Peyer's patch (tissue), 4 donors: ENCODE results near the gene TRIM37. TPM values are rescaled to one million over a fixed set of nuclear protein-coding genes. Genes with fewer than 3 reads are reported as not detected.

Experiments used
- DNase-seq, 3 donors: peaks; one replicate each; pipeline ENCODE4 v3.0.0-alpha.2; 2017 to 2019
- H3K27ac ChIP-seq, 4 donors: fragments of 200-600 bp; sonication (generic); one replicate each; pipeline ENCODE4 v1.5.1; 2016 to 2019
- H3K27me3 ChIP-seq, 2 donors: fragments of 200-600 bp; sonication (generic); one replicate each; pipeline ENCODE4 v1.5.1; 2019
- H3K36me3 ChIP-seq, 3 donors: fragments of 200-600 bp; sonication (generic); one replicate each; pipeline ENCODE4 v1.5.1; 2016 to 2019
- H3K4me1 ChIP-seq, 4 donors: fragments of 200-600 bp; sonication (generic); one replicate each; pipeline ENCODE4 v1.5.1; 2016 to 2019
- H3K4me3 ChIP-seq, 4 donors: fragments of 200-600 bp; sonication (generic); 1 replicate in 3 of 4; 2 replicates in 1 of 4; pipeline ENCODE4 v1.5.1; 2016 to 2019; ENCODE audit warnings: mild to moderate bottlenecking in 1 of 4
- H3K9me3 ChIP-seq, 4 donors: fragments of 200-600 bp; sonication (generic); one replicate each; pipeline ENCODE4 v1.5.1; 2016 to 2019; ENCODE audit warnings: mild to moderate bottlenecking in 1 of 4
- POLR2A ChIP-seq, 2 donors: fragments of 450-650 bp; IDR thresholded peaks; one replicate each; pipeline ENCODE4 v1.5.1; 2017; ENCODE audit warnings: antibody characterized with exemption in 2 of 2, mild to moderate bottlenecking in 2 of 2, moderate library complexity in 2 of 2
- small RNA-seq, 2 donors: library from RNA; depleted of rRNA; stranded (forward); fragments of <200 nt; gene quantifications; one replicate each; pipeline ENCODE3, GENCODE V24; 2016
- total RNA-seq, 4 donors: library from RNA; depleted of rRNA; stranded (reverse); fragments of >200 nt; gene quantifications; one replicate each; pipeline ENCODE4 v1.1.0, GENCODE V29; 2016
- TF ChIP-seq, protein P1 (sequence below), 6 experiments: fragments of 450-650 bp in 4 of 6; fragments of 200-600 bp in 2 of 6; sonication (generic) in 1 of 6; IDR thresholded peaks; one replicate each; pipeline ENCODE4 v1.5.1; 2017 to 2019; ENCODE audit warnings: antibody characterized with exemption in 6 of 6, mild to moderate bottlenecking in 3 of 6, moderate library complexity in 1 of 6

The TRIM37 gene
- total RNA-seq, 4 donors from 2014 or later: 9.8 to 31.4 (median 14.7) TPM

DNA sequence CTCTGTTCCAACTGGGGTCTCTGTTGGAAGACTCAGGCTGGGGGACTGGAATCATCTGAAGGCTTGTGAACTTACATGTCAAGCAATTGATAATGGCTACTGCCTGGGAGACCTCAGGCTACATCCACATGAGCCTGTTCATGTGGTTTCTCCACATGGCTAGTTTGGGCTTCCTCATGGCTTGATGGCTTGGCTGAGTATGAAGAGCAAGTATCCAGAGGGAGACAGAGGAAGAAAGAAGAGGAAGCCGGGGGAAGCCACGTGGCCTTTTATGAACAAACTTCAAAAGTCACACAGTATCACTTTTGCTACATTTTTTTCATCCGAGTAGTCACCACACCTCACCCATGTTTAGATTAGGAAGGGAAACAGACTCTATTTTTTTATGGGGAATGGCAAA lies 158.9 kb downstream of the TRIM37 start:
- no peak for DNase-seq
- TF ChIP-seq POLR2A (IDR thresholded peaks at IDR 0.05): no peak
- TF ChIP-seq, protein P1, sequence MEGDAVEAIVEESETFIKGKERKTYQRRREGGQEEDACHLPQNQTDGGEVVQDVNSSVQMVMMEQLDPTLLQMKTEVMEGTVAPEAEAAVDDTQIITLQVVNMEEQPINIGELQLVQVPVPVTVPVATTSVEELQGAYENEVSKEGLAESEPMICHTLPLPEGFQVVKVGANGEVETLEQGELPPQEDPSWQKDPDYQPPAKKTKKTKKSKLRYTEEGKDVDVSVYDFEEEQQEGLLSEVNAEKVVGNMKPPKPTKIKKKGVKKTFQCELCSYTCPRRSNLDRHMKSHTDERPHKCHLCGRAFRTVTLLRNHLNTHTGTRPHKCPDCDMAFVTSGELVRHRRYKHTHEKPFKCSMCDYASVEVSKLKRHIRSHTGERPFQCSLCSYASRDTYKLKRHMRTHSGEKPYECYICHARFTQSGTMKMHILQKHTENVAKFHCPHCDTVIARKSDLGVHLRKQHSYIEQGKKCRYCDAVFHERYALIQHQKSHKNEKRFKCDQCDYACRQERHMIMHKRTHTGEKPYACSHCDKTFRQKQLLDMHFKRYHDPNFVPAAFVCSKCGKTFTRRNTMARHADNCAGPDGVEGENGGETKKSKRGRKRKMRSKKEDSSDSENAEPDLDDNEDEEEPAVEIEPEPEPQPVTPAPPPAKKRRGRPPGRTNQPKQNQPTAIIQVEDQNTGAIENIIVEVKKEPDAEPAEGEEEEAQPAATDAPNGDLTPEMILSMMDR (IDR thresholded peaks at IDR 0.05): no peak
- Histone ChIP-seq H3K4me1 (no peaks in the 10 kb centered on the region), H3K27ac (no peak overlapping the region), H3K36me3 (no peaks in the 10 kb centered on the region), H3K27me3 (no peaks in the 10 kb centered on the region), H3K4me3 (no peak overlapping the region), H3K9me3 (peaks cover 0 to 12% (median 5%) of the 10 kb centered on the region in 4 donors)

DNA sequence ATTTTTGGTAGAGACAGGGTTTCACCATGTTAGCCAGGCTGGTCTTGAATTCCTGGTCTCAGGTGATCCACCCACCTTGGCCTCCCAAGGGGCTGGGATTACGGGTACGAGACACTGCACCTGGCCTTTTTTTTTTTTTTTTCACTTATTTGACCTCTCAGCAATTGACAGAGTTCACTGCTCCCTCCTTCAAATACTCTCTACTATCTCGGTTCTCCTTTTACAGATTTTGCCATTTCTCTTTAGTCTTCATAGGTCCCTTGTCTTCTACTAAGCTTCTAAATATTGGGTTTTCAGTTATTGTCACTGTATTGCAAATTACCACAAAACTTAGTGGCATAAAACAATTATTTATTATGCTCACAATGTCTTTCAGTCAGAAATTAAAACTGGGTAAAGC lies 159.3 kb downstream of the TRIM37 start:
- no peak overlapping the region for H3K4me3 ChIP-seq
- H3K4me1 ChIP-seq: no peaks in the 10 kb centered on the region
- H3K9me3 ChIP-seq: peaks cover 0 to 12% (median 5%) of the 10 kb centered on the region in 4 donors
- H3K36me3 ChIP-seq: no peaks in the 10 kb centered on the region
- TF ChIP-seq POLR2A (IDR thresholded peaks at IDR 0.05): no peak
- TF ChIP-seq, protein P1 (IDR thresholded peaks at IDR 0.05): no peak
- H3K27me3 ChIP-seq: no peaks in the 10 kb centered on the region
- no peak overlapping the region for H3K27ac ChIP-seq
- DNase-seq: no peak

DNA sequence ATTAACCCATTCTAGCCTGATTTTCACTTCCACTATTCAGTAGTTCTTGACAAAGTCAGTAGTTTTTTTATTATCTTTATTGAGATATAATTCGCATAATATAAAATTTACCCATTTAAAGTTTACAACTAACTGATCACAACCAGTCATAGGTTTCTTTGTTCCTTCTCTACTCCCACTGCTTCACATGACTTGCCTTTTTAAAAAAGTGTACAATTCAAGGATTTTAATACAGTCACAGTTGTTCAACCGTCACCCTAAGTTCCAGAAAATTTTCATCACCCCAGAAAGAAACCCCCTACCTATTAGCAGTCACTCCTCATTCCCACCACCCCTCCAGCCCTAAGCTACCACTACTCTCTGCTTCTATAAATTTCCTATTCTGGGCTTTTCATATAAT lies 162.5 kb downstream of the TRIM37 start:
- Histone ChIP-seq H3K27ac (no peak overlapping the region), H3K36me3 (no peaks in the 10 kb centered on the region), H3K4me1 (no peaks in the 10 kb centered on the region), H3K9me3 (no peaks in the 10 kb centered on the region), H3K4me3 (no peak overlapping the region), H3K27me3 (no peaks in the 10 kb centered on the region)
- DNase-seq: no peak
- TF ChIP-seq, protein P1 (IDR thresholded peaks at IDR 0.05): no peak
- no peak for TF ChIP-seq POLR2A (IDR thresholded peaks at IDR 0.05)

DNA sequence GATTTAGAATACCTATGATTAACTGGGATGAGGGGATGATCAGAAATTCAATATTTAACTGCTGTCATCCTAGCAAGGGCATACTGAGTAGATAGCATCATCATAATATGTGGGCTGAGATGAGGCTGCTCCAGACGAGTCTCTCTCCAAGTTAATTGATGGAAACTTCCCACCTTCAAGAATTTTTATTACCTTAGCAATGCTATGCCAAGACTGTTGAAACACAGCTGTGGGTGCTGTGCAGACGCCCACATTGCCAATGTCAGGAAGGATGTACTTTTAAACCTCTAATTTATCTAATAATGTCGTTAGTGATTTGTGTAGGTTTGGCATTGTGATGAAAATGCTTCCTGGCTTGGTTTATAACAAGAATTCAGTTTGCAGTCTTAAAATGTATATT lies 170.4 kb downstream of the TRIM37 start:
- no peaks in the 10 kb centered on the region for H3K36me3 ChIP-seq
- H3K4me3 ChIP-seq: no peak overlapping the region
- no peaks in the 10 kb centered on the region for H3K4me1 ChIP-seq
- H3K27me3 ChIP-seq: no peaks in the 10 kb centered on the region
- DNase-seq: no peak
- TF ChIP-seq, protein P1 (IDR thresholded peaks at IDR 0.05): no peak
- no peak for TF ChIP-seq POLR2A (IDR thresholded peaks at IDR 0.05)
- no peaks in the 10 kb centered on the region for H3K9me3 ChIP-seq
- H3K27ac ChIP-seq: no peak overlapping the region

DNA sequence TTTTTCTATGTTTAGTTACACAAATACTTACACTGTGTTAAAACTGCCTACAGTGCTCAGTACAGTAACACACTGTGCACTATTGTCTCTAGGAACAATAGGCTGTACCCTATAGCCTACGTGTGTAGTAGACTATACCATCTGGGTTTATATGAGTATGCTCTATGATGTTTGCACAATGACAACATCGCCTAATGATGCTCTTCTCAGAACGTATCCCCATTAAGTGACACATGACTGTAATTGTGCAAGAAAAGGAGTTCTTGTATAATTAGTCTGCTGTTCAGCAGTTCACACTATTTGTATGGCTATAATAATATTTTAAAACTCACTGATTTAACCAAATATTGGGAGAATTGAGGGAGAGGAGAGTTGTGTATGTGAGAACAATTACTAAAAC lies 173.7 kb downstream of the TRIM37 start:
- Histone ChIP-seq H3K36me3 (no peaks in the 10 kb centered on the region), H3K4me3 (no peak overlapping the region), H3K27me3 (no peaks in the 10 kb centered on the region), H3K4me1 (no peaks in the 10 kb centered on the region), H3K9me3 (no peaks in the 10 kb centered on the region), H3K27ac (no peak overlapping the region)
- TF ChIP-seq, protein P1 (IDR thresholded peaks at IDR 0.05): no peak
- TF ChIP-seq POLR2A (IDR thresholded peaks at IDR 0.05): no peak
- no peak for DNase-seq

Small RNAs within 50 kb of the gene (small RNA-seq; reads per million reads assigned to genes)
- gene MIR301A (1.4 to 7.3 reads per million in 2 donors), gene MIR454 (4.0 to 14.2 reads per million in 2 donors), gene RN7SL716P (0 reads per million in 2 donors), gene RNU2-58P (0 reads per million in 2 donors)

Other genes with a start within 250 kb of the TRIM37 start
- 10 to 100 TPM in 2 of 4 donors, 1 to 10 TPM in 2; 4.0 to 33.0 (median 12.6) TPM for gene SKA2, start 48.3 kb upstream of the TRIM37 start, total RNA-seq
- 1 to 10 TPM; 1.5 to 4.1 (median 2.2) TPM for gene PRR11, start 48.9 kb upstream of the TRIM37 start, total RNA-seq
- gene SMG8, start 103.2 kb upstream of the TRIM37 start, total RNA-seq: 10 to 100 TPM in 1 of 4 donors, 1 to 10 TPM in 3; 8.2 to 10.3 (median 9.3) TPM
- 10 to 100 TPM in 2 of 4 donors, 1 to 10 TPM in 1, not detected in 1; 9.3 to 14.5 (median 13.0) TPM for gene GDPD1, start 113.6 kb upstream of the TRIM37 start, total RNA-seq
- gene YPEL2, start 224.8 kb upstream of the TRIM37 start, total RNA-seq: 10 to 100 TPM; 16.5 to 24.1 (median 21.8) TPM